ENCODE data around the gene INTS1. TPM values are rescaled to one million over a fixed set of nuclear protein-coding genes. Genes with fewer than 3 reads are reported as not detected.
A peak's percentile ranks its signal among the peaks of the same experiment; 100 is the strongest.

INTS1 gene
- polyA plus RNA-seq, 3 donors, result 5.5 to 64.3 (median 7.3) TPM

DNA sequence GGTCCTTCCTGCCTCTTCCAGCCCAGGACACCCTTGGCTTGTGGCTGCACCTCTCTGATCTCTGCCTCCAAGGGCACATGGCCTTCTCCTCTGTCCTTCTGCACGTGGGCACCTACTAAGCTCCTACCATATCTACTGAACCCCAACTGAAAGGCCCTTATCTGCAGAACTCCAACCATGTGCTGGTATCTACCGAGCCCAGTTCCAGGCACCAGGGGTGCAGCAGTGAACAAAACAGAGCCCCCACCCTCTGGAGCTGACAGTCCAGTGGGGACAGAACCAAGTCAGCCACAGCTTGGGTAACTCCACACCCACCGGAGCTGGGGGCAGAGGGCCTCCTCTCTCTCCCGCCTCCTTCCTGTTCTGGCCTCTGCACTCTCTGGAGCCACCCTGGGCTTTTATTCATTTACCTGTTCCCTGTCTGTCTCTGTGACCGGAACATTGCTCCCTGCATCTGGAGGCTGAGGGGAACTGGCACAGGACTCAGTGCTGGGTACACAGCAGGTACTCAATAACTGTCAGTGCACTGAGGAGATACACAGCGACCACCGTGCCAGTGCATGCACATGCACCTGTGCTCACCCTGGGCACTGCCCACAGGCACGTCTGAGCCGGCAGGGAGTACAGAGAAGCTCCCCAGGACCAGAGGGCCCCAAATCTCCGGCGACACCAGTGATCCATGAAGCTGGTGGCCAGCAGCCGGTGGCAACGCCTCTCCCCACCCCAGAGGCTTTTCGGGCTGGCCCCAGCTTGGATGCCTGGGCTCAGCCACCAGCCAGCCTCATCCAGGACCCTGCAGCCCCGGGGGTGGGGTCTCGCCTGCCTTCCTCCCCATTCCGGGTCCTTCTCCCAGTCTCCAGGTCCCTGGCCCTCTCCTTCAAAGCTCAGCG lies 46.9 kb downstream of the INTS1 start:
- no peak overlapping the region for H2AFZ ChIP-seq (ENCODE audit: insufficient read depth, low read depth, low read length, poor library complexity, severe bottlenecking)
- H3K36me3 ChIP-seq (replicated peaks in 1 of 2; ENCODE audit: control insufficient read depth in 1 of 2, insufficient read depth in 2 of 2, low read length in 2 of 2), result no peaks in the 10 kb centered on the region
- H3K79me2 ChIP-seq (ENCODE audit: insufficient read depth, low read length), result peaks cover 19% of the 10 kb centered on the region
- TF ChIP-seq, protein P1, sequence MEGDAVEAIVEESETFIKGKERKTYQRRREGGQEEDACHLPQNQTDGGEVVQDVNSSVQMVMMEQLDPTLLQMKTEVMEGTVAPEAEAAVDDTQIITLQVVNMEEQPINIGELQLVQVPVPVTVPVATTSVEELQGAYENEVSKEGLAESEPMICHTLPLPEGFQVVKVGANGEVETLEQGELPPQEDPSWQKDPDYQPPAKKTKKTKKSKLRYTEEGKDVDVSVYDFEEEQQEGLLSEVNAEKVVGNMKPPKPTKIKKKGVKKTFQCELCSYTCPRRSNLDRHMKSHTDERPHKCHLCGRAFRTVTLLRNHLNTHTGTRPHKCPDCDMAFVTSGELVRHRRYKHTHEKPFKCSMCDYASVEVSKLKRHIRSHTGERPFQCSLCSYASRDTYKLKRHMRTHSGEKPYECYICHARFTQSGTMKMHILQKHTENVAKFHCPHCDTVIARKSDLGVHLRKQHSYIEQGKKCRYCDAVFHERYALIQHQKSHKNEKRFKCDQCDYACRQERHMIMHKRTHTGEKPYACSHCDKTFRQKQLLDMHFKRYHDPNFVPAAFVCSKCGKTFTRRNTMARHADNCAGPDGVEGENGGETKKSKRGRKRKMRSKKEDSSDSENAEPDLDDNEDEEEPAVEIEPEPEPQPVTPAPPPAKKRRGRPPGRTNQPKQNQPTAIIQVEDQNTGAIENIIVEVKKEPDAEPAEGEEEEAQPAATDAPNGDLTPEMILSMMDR (IDR thresholded peaks at IDR 0.05), result no peak
- no peaks in the 10 kb centered on the region for H3K9me3 ChIP-seq (replicated peaks in 1 of 2; ENCODE audit: control insufficient read depth in 1 of 2, insufficient read depth in 1 of 2, low read length in 2 of 2)
- H3K27me3 ChIP-seq (ENCODE audit: control insufficient read depth in 2 of 2, insufficient read depth in 2 of 2, low read length in 2 of 2), result no peaks in the 10 kb centered on the region
- peaks cover 4% of the 10 kb centered on the region for H4K20me1 ChIP-seq (ENCODE audit: insufficient read depth, low read length)
- WGBS (ENCODE audit: insufficient coverage), result 53% methylated on average over 18 of the region's 18 CpGs
- H3K4me3 Mint-ChIP-seq, result peak overlapping the region; percentile 62 to 81
- peak overlapping the region; percentile 76 for H3K4me2 ChIP-seq (replicated peaks; ENCODE audit: extremely low read depth, low read length, poor library complexity, severe bottlenecking)
- H3K4me1 ChIP-seq (ENCODE audit: control insufficient read depth in 1 of 2, insufficient read depth in 2 of 2, low read length in 2 of 2), result peaks cover 40 to 50% of the 10 kb centered on the region in 2 donors
- H3K27ac ChIP-seq (ENCODE audit: low read depth in 1 of 2, low read length in 2 of 2), result no peak overlapping the region
- H3K9me3 Mint-ChIP-seq, result peaks cover 0 to 2% (median 0%) of the 10 kb centered on the region in 7 donors
- intact Hi-C loops (cut with micrococcal nuclease), result loop anchor here in 1 of 2 donors (5.0 kb wide), 1 partner anchor 45 kb away; no protein-coding TSS in a partner anchor
- H3K9ac ChIP-seq (ENCODE audit: insufficient read depth, low read length, poor library complexity, severe bottlenecking), result no peak overlapping the region
- H3K27me3 Mint-ChIP-seq (ENCODE audit: low read depth in 3 of 3), result peaks cover 0 to 5% (median 5%) of the 10 kb centered on the region in 3 donors
- no peak for DNase-seq
- H3K4me3 ChIP-seq (replicated peaks in 1 of 3; ENCODE audit: low read depth in 2 of 3, low read length in 3 of 3), result no peak overlapping the region
- peak overlapping the region in 1 of 7 donors; percentile 64 for H3K27ac Mint-ChIP-seq
- H3K36me3 Mint-ChIP-seq, result no peaks in the 10 kb centered on the region
- H3K4me1 Mint-ChIP-seq, result peaks cover 41% of the 10 kb centered on the region

DNA sequence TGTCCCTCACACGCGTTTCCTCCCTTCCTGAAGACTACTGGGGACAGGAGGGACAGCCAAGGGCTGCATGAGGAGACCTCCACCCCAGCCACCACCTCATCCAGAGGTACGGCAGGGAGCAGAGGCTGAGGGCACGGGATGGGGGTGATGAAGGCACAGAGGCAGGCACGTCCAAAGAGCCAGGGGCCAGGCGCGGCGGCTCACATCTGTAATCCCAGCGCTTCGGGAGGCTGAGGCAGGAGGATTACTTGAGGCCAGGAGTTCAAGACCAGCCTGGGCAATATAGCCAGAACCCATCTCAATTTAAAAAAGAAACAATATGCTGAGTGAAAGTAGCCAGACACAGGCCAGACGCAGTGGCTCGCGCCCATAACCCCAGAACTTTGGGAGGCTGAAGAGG lies 48.2 kb downstream of the INTS1 start:
- Histone ChIP-seq H2AFZ (ENCODE audit: insufficient read depth, low read depth, low read length, poor library complexity, severe bottlenecking) (no peak overlapping the region), H3K36me3 (replicated peaks in 1 of 2; ENCODE audit: control insufficient read depth in 1 of 2, insufficient read depth in 2 of 2, low read length in 2 of 2) (no peaks in the 10 kb centered on the region), H3K4me1 (ENCODE audit: control insufficient read depth in 1 of 2, insufficient read depth in 2 of 2, low read length in 2 of 2) (peaks cover 32 to 36% of the 10 kb centered on the region in 2 donors), H3K79me2 (ENCODE audit: insufficient read depth, low read length) (peaks cover 19% of the 10 kb centered on the region), H3K9me3 (replicated peaks in 1 of 2; ENCODE audit: control insufficient read depth in 1 of 2, insufficient read depth in 1 of 2, low read length in 2 of 2) (no peaks in the 10 kb centered on the region), H3K9ac (ENCODE audit: insufficient read depth, low read length, poor library complexity, severe bottlenecking) (no peak overlapping the region), H4K20me1 (ENCODE audit: insufficient read depth, low read length) (peaks cover 4% of the 10 kb centered on the region), H3K27me3 (ENCODE audit: control insufficient read depth in 2 of 2, insufficient read depth in 2 of 2, low read length in 2 of 2) (no peaks in the 10 kb centered on the region), H3K4me3 (replicated peaks in 1 of 3; ENCODE audit: low read depth in 2 of 3, low read length in 3 of 3) (no peak overlapping the region), H3K4me2 (replicated peaks; ENCODE audit: extremely low read depth, low read length, poor library complexity, severe bottlenecking) (no peak overlapping the region), H3K27ac (ENCODE audit: low read depth in 1 of 2, low read length in 2 of 2) (no peak overlapping the region)
- WGBS (ENCODE audit: insufficient coverage), result 94% methylated on average over 12 of the region's 13 CpGs
- H3K36me3 Mint-ChIP-seq, result no peaks in the 10 kb centered on the region
- intact Hi-C loops (cut with micrococcal nuclease), result loop anchor here in 1 of 2 donors (5.0 kb wide), 1 partner anchor 44 kb away; no protein-coding TSS in a partner anchor
- DNase-seq, result no peak
- H3K9me3 Mint-ChIP-seq, result no peaks in the 10 kb centered on the region
- TF ChIP-seq, protein P1 (IDR thresholded peaks at IDR 0.05), result no peak
- no peak overlapping the region for H3K27ac Mint-ChIP-seq
- H3K27me3 Mint-ChIP-seq (ENCODE audit: low read depth in 3 of 3), result peaks cover 0 to 5% (median 1%) of the 10 kb centered on the region in 3 donors
- H3K4me1 Mint-ChIP-seq, result peaks cover 27% of the 10 kb centered on the region
- H3K4me3 Mint-ChIP-seq, result no peak overlapping the region
